ENCODE results near the gene SULT2B1. TPM values are rescaled to one million over a fixed set of nuclear protein-coding genes. Genes with fewer than 3 reads are reported as not detected.

SULT2B1 gene
- total and polyA plus RNA-seq, 4 donors = 0.14 to 0.24 TPM; not detected in 2

DNA sequence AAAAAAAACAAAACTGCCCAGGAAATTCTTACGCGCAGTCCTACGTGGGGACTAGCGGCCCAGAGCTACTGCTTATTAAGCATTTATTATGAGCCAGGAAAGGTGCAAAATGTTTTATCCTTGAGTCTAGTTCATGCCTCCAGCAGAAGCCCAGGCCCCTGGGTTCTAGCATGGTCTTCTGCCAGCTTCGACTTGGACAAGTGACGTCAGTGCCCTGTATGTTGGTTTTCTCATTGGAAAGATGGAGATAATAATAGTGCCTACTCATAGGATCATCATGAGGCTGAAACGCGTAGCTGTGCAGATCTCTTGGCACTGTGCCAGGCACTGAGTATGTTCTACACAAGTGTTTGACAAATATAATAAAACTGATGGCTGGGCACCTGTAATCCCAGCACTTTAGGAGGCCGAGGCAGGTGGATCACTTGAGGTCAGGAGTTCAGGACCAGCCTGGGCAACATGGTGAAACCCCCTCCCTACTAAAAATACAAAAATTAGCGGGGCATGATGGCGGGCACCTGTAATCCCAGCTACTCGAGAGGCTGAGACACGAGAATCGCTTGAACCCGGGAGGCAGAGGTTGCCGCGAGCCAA lies 12.4 kb upstream of the SULT2B1 start:
- H3K4me3 ChIP-seq (ENCODE audit: low read depth in 1 of 3, low read length in 3 of 3) = no peak overlapping the region
- H3K36me3 ChIP-seq (ENCODE audit: control insufficient read depth in 4 of 4, insufficient read depth in 3 of 4, low read depth in 1 of 4, low read length in 3 of 4) = no peaks in the 10 kb centered on the region
- peak; percentile 36 for DNase-seq (ENCODE audit: low spot score)
- no peaks in the 10 kb centered on the region for H3K4me1 ChIP-seq (ENCODE audit: control insufficient read depth in 4 of 4, insufficient read depth in 4 of 4, low read length in 3 of 4)
- no peaks in the 10 kb centered on the region for H3K27me3 ChIP-seq (ENCODE audit: control insufficient read depth in 4 of 4, insufficient read depth in 4 of 4, low read length in 3 of 4)
- WGBS = 78% methylated on average over 17 of the region's 17 CpGs
- no peaks in the 10 kb centered on the region for H3K9me3 ChIP-seq (ENCODE audit: control insufficient read depth in 4 of 4, low read length in 3 of 4)
- H3K27ac ChIP-seq (ENCODE audit: low read depth in 1 of 2, low read length in 2 of 2) = no peak overlapping the region
- no peak overlapping the region for H3K9ac ChIP-seq (ENCODE audit: low read depth in 1 of 2, low read length in 2 of 2)
- TF ChIP-seq, protein P1, sequence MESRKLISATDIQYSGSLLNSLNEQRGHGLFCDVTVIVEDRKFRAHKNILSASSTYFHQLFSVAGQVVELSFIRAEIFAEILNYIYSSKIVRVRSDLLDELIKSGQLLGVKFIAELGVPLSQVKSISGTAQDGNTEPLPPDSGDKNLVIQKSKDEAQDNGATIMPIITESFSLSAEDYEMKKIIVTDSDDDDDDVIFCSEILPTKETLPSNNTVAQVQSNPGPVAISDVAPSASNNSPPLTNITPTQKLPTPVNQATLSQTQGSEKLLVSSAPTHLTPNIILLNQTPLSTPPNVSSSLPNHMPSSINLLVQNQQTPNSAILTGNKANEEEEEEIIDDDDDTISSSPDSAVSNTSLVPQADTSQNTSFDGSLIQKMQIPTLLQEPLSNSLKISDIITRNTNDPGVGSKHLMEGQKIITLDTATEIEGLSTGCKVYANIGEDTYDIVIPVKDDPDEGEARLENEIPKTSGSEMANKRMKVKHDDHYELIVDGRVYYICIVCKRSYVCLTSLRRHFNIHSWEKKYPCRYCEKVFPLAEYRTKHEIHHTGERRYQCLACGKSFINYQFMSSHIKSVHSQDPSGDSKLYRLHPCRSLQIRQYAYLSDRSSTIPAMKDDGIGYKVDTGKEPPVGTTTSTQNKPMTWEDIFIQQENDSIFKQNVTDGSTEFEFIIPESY (IDR thresholded peaks at IDR 0.05) = no peak
- TF ChIP-seq RXRA (IDR thresholded peaks at IDR 0.05) (no peak), RAD21 (IDR thresholded peaks at IDR 0.05) (no peak), JUND (IDR thresholded peaks at IDR 0.05) (no peak)
- TF ChIP-seq, protein P2, sequence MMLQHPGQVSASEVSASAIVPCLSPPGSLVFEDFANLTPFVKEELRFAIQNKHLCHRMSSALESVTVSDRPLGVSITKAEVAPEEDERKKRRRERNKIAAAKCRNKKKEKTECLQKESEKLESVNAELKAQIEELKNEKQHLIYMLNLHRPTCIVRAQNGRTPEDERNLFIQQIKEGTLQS (IDR thresholded peaks at IDR 0.05) = no peak

GRCh38 chr19:48540110-48540509 lies 11.9 kb upstream of the SULT2B1 start:
- H3K27ac ChIP-seq (ENCODE audit: low read depth in 1 of 2, low read length in 2 of 2) = no peak overlapping the region
- TF ChIP-seq, protein P3, sequence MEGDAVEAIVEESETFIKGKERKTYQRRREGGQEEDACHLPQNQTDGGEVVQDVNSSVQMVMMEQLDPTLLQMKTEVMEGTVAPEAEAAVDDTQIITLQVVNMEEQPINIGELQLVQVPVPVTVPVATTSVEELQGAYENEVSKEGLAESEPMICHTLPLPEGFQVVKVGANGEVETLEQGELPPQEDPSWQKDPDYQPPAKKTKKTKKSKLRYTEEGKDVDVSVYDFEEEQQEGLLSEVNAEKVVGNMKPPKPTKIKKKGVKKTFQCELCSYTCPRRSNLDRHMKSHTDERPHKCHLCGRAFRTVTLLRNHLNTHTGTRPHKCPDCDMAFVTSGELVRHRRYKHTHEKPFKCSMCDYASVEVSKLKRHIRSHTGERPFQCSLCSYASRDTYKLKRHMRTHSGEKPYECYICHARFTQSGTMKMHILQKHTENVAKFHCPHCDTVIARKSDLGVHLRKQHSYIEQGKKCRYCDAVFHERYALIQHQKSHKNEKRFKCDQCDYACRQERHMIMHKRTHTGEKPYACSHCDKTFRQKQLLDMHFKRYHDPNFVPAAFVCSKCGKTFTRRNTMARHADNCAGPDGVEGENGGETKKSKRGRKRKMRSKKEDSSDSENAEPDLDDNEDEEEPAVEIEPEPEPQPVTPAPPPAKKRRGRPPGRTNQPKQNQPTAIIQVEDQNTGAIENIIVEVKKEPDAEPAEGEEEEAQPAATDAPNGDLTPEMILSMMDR (IDR thresholded peaks at IDR 0.05; ENCODE audit: low read depth, low read length, missing input control) = no peak
- TF ChIP-seq JUND (IDR thresholded peaks at IDR 0.05) = no peak
- TF ChIP-seq FOXA2 (IDR thresholded peaks at IDR 0.05) = no peak
- no peak for TF ChIP-seq TAF1 (conservative IDR thresholded peaks at IDR 0.05)
- no peak for TF ChIP-seq SP1 (IDR thresholded peaks at IDR 0.05)
- TF ChIP-seq HNF4G (IDR thresholded peaks at IDR 0.05) = no peak
- TF ChIP-seq RXRA (IDR thresholded peaks at IDR 0.05) = no peak
- TF ChIP-seq FOXA1 (IDR thresholded peaks at IDR 0.05) = no peak
- TF ChIP-seq HNF4A (conservative IDR thresholded peaks at IDR 0.05) = no peak
- TF ChIP-seq RAD21 (IDR thresholded peaks at IDR 0.05) = no peak
- no peak for TF ChIP-seq EGR1 (IDR thresholded peaks at IDR 0.05; ENCODE audit: low read depth in 2 of 2)
- TF ChIP-seq GABPA (IDR thresholded peaks at IDR 0.05 in 1 of 2, conservative IDR thresholded peaks at IDR 0.05 in 1 of 2) = no peak
- TF ChIP-seq, protein P1 (IDR thresholded peaks at IDR 0.05) = no peak
- no peak for TF ChIP-seq YY1 (IDR thresholded peaks at IDR 0.05)
- 57% methylated on average over 7 of the region's 7 CpGs for WGBS
- DNase-seq (ENCODE audit: low spot score) = no peak
- no peaks in the 10 kb centered on the region for H3K4me1 ChIP-seq (ENCODE audit: control insufficient read depth in 4 of 4, insufficient read depth in 4 of 4, low read length in 3 of 4)
- H3K9me3 ChIP-seq (ENCODE audit: control insufficient read depth in 4 of 4, low read length in 3 of 4) = no peaks in the 10 kb centered on the region
- no peaks in the 10 kb centered on the region for H3K36me3 ChIP-seq (ENCODE audit: control insufficient read depth in 4 of 4, insufficient read depth in 3 of 4, low read depth in 1 of 4, low read length in 3 of 4)
- H3K27me3 ChIP-seq (ENCODE audit: control insufficient read depth in 4 of 4, insufficient read depth in 4 of 4, low read length in 3 of 4) = no peaks in the 10 kb centered on the region
- no peak overlapping the region for H3K9ac ChIP-seq (ENCODE audit: low read depth in 1 of 2, low read length in 2 of 2)
- no peak overlapping the region for H3K4me3 ChIP-seq (ENCODE audit: low read depth in 1 of 3, low read length in 3 of 3)

All from liver (tissue), 9 donors.